GM23338 (cell line): ENCODE results near the gene ERI2. TPM values are rescaled to one million over a fixed set of nuclear protein-coding genes. Genes with fewer than 3 reads are reported as not detected.

Source experiments
- ATAC-seq: fragments of 200-7000 bp; cut with Tn5 transposase; 3 replicates; pipeline ENCODE4 v1.9.1; 2020
- DNase-seq: peaks from one replicate; pipeline ENCODE4 v3.0.0-alpha.2; 2015; ENCODE audit warnings: low spot score
- H2AFZ ChIP-seq: fragments of 200-600 bp; sonication (generic); 2 replicates; pipeline ENCODE4 v1.8.0; 2016; ENCODE audit warnings: antibody characterized with exemption, mild to moderate bottlenecking, moderate library complexity
- H3F3A ChIP-seq: fragments of 200-600 bp; sonication (generic); replicated peaks from 2 replicates; pipeline ENCODE4 v1.8.0; 2017; ENCODE audit warnings: antibody characterized with exemption, mixed run types, low read depth
- H3K27ac ChIP-seq: fragments of 200-600 bp; sonication (generic); 2 replicates; pipeline ENCODE4 v1.6.1; 2016; ENCODE audit warnings: low read depth
- H3K27me3 ChIP-seq: fragments of 200-600 bp; sonication (generic); 2 replicates; pipeline ENCODE4 v1.8.0; 2016; ENCODE audit warnings: mild to moderate bottlenecking, mixed run types, moderate library complexity; ENCODE audit not compliant: insufficient read depth
- H3K36me3 ChIP-seq: fragments of 200-600 bp; sonication (generic); 2 replicates; pipeline ENCODE4 v1.8.0; 2016; ENCODE audit warnings: mild to moderate bottlenecking; ENCODE audit not compliant: insufficient read depth
- H3K4me1 ChIP-seq: fragments of 200-600 bp; sonication (generic); 2 replicates; pipeline ENCODE4 v1.8.0; 2016; ENCODE audit warnings: mild to moderate bottlenecking, moderate library complexity; ENCODE audit not compliant: insufficient read depth
- H3K4me2 ChIP-seq: fragments of 200-600 bp; sonication (generic); 2 replicates; pipeline ENCODE4 v1.7.1; 2017; ENCODE audit warnings: mixed run types
- H3K4me3 ChIP-seq: fragments of 200-600 bp; sonication (generic); 2 replicates; pipeline ENCODE4 v1.6.1; 2016; ENCODE audit warnings: mixed run types
- H3K79me2 ChIP-seq: fragments of 200-600 bp; sonication (generic); replicated peaks from 2 replicates; pipeline ENCODE4 v1.8.0; 2017; ENCODE audit warnings: mild to moderate bottlenecking; ENCODE audit not compliant: insufficient read depth
- H3K9me2 ChIP-seq: fragments of 200-600 bp; sonication (generic); 2 replicates; pipeline ENCODE4 v1.8.0; 2017; ENCODE audit not compliant: insufficient read depth
- H4K20me1 ChIP-seq: fragments of 200-600 bp; sonication (generic); replicated peaks from 2 replicates; pipeline ENCODE4 v1.8.0; 2017; ENCODE audit warnings: mild to moderate bottlenecking; ENCODE audit not compliant: insufficient read depth
- H3K27ac Mint-ChIP-seq: 2 replicates; pipeline ENCODE4 v1.8.0; 2020; ENCODE audit warnings: inconsistent platforms, mild to moderate bottlenecking, moderate library complexity, mixed read lengths
- H3K27me3 Mint-ChIP-seq: 3 replicates; pipeline ENCODE4 v1.8.0; 2022; ENCODE audit warnings: low read depth, mild to moderate bottlenecking, moderate library complexity, mixed read lengths, inconsistent platforms; ENCODE audit not compliant: insufficient read depth, poor library complexity
- H3K36me3 Mint-ChIP-seq: 3 replicates; pipeline ENCODE4 v1.8.0; 2021; ENCODE audit warnings: low read depth, mild to moderate bottlenecking, inconsistent platforms, moderate library complexity, mixed read lengths
- H3K4me1 Mint-ChIP-seq: 3 replicates; pipeline ENCODE4 v1.8.0; 2020; ENCODE audit warnings: mild to moderate bottlenecking, inconsistent platforms, mixed read lengths
- H3K4me3 Mint-ChIP-seq: 3 replicates; pipeline ENCODE4 v1.8.0; 2021; ENCODE audit warnings: moderate library complexity, mild to moderate bottlenecking, inconsistent platforms, mixed read lengths
- H3K9me3 Mint-ChIP-seq: 3 replicates; pipeline ENCODE4 v1.8.0; 2020; ENCODE audit warnings: moderate library complexity, mild to moderate bottlenecking, inconsistent platforms, mixed read lengths
- CREB1 ChIP-seq: fragments of 250-450 bp; sonication (Bioruptor Pico); IDR thresholded peaks from 2 replicates; pipeline ENCODE4 v1.5.0; 2020; ENCODE audit warnings: low read depth, mild to moderate bottlenecking, moderate library complexity
- CTCF ChIP-seq, 2 experiments: fragments of 200-600 bp in 1 of 2; sonication (generic) in 1 of 2; conservative IDR thresholded peaks; 2 replicates each; pipeline versions ENCODE4 v1.5.1 to v1.6.1; 2016 to 2017; ENCODE audit warnings: antibody characterized with exemption in 2 of 2, low read depth in 2 of 2, mild to moderate bottlenecking in 2 of 2, moderate library complexity in 1 of 2
- ETS1 ChIP-seq: IDR thresholded peaks from 2 replicates; pipeline ENCODE4 v1.6.1; 2016; ENCODE audit warnings: antibody characterized with exemption
- EZH2 ChIP-seq: fragments of 200-600 bp; sonication (generic); IDR thresholded peaks from one replicate; pipeline ENCODE4 v1.8.0; 2017; ENCODE audit warnings: antibody characterized with exemption, mild to moderate bottlenecking, low read depth; ENCODE audit not compliant: unreplicated experiment
- JUNB ChIP-seq: IDR thresholded peaks from one replicate; pipeline ENCODE4 v1.6.1; 2016; ENCODE audit warnings: antibody characterized with exemption; ENCODE audit not compliant: unreplicated experiment
- NANOG ChIP-seq: IDR thresholded peaks from 2 replicates; pipeline ENCODE4 v1.6.1; 2016; ENCODE audit warnings: antibody characterized with exemption, borderline replicate concordance
- POLR2AphosphoS5 ChIP-seq: IDR thresholded peaks from 2 replicates; pipeline ENCODE4 v1.6.1; 2016; ENCODE audit warnings: antibody characterized with exemption, low read depth
- STAT1 ChIP-seq: IDR thresholded peaks from one replicate; pipeline ENCODE4 v1.6.1; 2016; ENCODE audit warnings: antibody characterized with exemption; ENCODE audit not compliant: unreplicated experiment
- ZNF114 ChIP-seq: fragments of 250-450 bp; sonication (Bioruptor Pico); IDR thresholded peaks from 2 replicates; pipeline ENCODE4 v1.5.0; 2020; ENCODE audit warnings: mild to moderate bottlenecking, moderate library complexity
- ZNF331 ChIP-seq: fragments of 250-450 bp; sonication (Bioruptor Pico); IDR thresholded peaks from 2 replicates; pipeline ENCODE4 v1.5.0; 2020; ENCODE audit warnings: low read depth, mild to moderate bottlenecking, moderate library complexity
- polyA plus RNA-seq: library from polyadenylated mRNA; unstranded; fragments of >200 nt; fragmentation: Nextera tagmentation; extraction: Ambion mirVana; gene quantifications from 2 replicates; pipeline ENCODE4 v1.2.1, GENCODE V29; 2016
- total RNA-seq: library from RNA; depleted of rRNA; stranded (reverse); fragments of >200 nt; shearing (Covaris generic); gene quantifications from 2 replicates; pipeline ENCODE4 v1.2.3, GENCODE V29; 2014
- TF ChIP-seq, protein P1 (sequence below): fragments of 250-450 bp; sonication (Bioruptor Pico); IDR thresholded peaks from 2 replicates; pipeline ENCODE4 v1.5.0; 2020; ENCODE audit warnings: mild to moderate bottlenecking, moderate library complexity

Gene ERI2
- total and polyA plus RNA-seq, 2 experiments from 2014 or later, result 7.2 to 19.5 TPM

- Histone ChIP-seq H2AFZ (no peak overlapping the region), H3K9me2 (no peaks in the 10 kb centered on the region), H3K36me3 (no peaks in the 10 kb centered on the region), H3K4me3 (no peak overlapping the region), H3K27ac (no peak overlapping the region), H4K20me1 (no peaks in the 10 kb centered on the region), H3K79me2 (no peaks in the 10 kb centered on the region), H3K4me1 (peaks cover 5% of the 10 kb centered on the region; the same call in 1 of the 2 replicates), H3K27me3 (no peaks in the 10 kb centered on the region), H3K4me2 (no peak overlapping the region), H3F3A (peaks cover 11% of the 10 kb centered on the region; the same call in 1 of the 2 replicates)
- no peak for ATAC-seq
- Mint-ChIP-seq H3K27me3 (peaks cover 5% of the 10 kb centered on the region), H3K9me3 (no peaks in the 10 kb centered on the region), H3K27ac (no peak overlapping the region), H3K4me3 (no peak overlapping the region), H3K36me3 (peaks cover 7% of the 10 kb centered on the region; the same call in 1 of the 3 replicates), H3K4me1 (peaks cover 13% of the 10 kb centered on the region; the same call in 2 of the 3 replicates)
- no peak for DNase-seq
- TF ChIP-seq POLR2AphosphoS5 (no peak), EZH2 (no peak), CREB1 (CRISPR knock-in tag) (no peak), ZNF331 (no peak), ETS1 (no peak), JUNB (no peak), ZNF114 (CRISPR knock-in tag) (no peak), CTCF (conservative IDR thresholded peaks at IDR 0.05; ENCODE audit: low read depth in 2 of 2) (no peak), STAT1 (no peak), NANOG (no peak)
- TF ChIP-seq, protein P1, sequence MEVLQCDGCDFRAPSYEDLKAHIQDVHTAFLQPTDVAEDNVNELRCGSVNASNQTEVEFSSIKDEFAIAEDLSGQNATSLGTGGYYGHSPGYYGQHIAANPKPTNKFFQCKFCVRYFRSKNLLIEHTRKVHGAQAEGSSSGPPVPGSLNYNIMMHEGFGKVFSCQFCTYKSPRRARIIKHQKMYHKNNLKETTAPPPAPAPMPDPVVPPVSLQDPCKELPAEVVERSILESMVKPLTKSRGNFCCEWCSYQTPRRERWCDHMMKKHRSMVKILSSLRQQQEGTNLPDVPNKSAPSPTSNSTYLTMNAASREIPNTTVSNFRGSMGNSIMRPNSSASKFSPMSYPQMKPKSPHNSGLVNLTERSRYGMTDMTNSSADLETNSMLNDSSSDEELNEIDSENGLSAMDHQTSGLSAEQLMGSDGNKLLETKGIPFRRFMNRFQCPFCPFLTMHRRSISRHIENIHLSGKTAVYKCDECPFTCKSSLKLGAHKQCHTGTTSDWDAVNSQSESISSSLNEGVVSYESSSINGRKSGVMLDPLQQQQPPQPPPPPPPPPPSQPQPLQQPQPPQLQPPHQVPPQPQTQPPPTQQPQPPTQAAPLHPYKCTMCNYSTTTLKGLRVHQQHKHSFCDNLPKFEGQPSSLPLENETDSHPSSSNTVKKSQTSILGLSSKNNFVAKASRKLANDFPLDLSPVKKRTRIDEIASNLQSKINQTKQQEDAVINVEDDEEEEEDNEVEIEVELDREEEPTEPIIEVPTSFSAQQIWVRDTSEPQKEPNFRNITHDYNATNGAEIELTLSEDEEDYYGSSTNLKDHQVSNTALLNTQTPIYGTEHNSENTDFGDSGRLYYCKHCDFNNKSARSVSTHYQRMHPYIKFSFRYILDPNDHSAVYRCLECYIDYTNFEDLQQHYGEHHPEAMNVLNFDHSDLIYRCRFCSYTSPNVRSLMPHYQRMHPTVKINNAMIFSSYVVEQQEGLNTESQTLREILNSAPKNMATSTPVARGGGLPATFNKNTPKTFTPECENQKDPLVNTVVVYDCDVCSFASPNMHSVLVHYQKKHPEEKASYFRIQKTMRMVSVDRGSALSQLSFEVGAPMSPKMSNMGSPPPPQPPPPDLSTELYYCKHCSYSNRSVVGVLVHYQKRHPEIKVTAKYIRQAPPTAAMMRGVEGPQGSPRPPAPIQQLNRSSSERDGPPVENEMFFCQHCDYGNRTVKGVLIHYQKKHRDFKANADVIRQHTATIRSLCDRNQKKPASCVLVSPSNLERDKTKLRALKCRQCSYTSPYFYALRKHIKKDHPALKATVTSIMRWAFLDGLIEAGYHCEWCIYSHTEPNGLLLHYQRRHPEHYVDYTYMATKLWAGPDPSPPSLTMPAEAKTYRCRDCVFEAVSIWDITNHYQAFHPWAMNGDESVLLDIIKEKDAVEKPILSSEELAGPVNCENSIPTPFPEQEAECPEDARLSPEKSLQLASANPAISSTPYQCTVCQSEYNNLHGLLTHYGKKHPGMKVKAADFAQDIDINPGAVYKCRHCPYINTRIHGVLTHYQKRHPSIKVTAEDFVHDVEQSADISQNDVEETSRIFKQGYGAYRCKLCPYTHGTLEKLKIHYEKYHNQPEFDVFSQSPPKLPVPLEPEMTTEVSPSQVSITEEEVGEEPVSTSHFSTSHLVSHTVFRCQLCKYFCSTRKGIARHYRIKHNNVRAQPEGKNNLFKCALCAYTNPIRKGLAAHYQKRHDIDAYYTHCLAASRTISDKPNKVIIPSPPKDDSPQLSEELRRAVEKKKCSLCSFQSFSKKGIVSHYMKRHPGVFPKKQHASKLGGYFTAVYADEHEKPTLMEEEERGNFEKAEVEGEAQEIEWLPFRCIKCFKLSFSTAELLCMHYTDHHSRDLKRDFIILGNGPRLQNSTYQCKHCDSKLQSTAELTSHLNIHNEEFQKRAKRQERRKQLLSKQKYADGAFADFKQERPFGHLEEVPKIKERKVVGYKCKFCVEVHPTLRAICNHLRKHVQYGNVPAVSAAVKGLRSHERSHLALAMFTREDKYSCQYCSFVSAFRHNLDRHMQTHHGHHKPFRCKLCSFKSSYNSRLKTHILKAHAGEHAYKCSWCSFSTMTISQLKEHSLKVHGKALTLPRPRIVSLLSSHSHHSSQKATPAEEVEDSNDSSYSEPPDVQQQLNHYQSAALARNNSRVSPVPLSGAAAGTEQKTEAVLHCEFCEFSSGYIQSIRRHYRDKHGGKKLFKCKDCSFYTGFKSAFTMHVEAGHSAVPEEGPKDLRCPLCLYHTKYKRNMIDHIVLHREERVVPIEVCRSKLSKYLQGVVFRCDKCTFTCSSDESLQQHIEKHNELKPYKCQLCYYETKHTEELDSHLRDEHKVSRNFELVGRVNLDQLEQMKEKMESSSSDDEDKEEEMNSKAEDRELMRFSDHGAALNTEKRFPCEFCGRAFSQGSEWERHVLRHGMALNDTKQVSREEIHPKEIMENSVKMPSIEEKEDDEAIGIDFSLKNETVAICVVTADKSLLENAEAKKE (CRISPR knock-in tag), result no peak
Measured at GRCh38 chr16:20803192-20803560, 3.1 kb downstream of the ERI2 start.
